NAMALWA (cell line): ENCODE measurements around the gene SUPT6H.

ENCODE experiments used
- DNase-seq: peaks from one replicate; pipeline ENCODE4 v3.0.0-alpha.2; 2015; ENCODE audit warnings: low spot score

The SUPT6H gene

DNA sequence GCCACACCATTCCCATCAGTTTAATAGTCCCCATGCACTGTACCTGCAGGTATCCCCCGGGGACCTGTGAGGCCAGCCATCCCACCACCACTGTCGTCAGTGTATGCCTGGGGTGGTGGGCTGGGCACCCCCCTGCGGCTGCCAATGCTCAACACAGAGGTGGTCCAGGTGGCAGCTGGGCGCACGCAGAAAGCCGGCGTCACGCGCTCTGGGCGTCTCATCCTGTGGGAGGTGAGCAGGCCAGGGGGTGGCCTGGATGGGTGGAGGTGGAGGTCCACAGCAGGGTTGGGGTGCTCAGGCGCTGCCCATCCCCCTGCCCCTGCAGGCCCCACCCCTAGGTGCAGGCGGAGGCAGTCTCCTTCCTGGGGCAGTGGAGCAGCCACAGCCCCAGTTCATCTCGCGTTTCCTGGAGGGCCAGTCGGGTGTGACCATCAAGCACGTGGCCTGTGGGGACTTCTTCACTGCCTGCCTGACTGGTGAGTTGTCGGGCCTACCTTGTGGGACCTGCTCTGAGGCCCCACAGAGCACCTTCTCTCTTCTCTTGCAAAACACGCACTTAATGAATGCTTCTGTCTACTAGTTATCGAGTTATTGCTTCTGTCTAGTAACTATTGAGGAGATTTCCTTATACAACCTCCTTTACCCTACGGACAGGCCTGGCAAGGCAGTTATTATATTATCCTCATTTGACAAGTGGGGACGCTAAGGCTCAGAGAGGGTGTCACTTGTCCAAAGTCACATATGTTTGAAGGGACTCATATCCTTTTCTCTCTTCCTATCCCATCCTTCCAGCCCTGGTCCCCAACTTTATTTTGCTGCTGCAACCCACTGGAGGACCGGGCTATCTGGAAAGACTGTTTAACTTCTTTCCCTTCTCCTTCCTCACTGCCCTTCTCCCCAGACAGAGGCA is 76.0 kb downstream of the SUPT6H start:
- DNase-seq = peak; percentile 93

DNA sequence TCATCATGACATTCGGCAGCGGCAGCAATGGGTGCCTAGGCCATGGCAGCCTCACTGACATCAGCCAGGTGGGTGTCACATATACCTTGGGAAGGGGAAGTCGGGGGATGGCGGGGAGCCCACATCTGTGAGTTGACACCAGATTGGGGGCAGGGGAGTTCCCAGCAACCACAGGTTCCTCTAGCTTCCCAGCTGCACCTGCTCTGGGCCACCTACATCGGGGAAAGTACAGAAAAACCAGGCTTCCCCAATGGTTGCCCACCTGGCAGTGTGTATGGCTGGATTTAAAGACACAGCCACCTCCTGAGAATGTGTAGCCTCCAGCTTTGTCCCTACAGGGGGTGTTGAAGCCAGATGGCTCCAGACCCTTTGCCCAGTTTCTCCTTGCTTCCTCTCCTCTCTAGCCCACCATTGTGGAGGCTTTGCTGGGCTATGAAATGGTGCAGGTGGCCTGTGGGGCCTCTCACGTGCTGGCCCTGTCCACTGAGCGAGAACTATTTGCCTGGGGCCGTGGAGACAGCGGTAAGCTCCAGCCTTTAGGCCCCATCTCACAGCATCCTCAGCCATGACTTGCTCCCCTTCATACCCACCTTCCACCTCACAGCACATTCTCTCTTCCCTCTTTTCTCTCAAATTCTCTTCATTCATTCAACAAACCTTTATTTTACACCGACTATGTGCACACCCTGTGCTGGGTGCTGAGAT is 76.8 kb downstream of the SUPT6H start:
- DNase-seq = peak; percentile 87

DNA sequence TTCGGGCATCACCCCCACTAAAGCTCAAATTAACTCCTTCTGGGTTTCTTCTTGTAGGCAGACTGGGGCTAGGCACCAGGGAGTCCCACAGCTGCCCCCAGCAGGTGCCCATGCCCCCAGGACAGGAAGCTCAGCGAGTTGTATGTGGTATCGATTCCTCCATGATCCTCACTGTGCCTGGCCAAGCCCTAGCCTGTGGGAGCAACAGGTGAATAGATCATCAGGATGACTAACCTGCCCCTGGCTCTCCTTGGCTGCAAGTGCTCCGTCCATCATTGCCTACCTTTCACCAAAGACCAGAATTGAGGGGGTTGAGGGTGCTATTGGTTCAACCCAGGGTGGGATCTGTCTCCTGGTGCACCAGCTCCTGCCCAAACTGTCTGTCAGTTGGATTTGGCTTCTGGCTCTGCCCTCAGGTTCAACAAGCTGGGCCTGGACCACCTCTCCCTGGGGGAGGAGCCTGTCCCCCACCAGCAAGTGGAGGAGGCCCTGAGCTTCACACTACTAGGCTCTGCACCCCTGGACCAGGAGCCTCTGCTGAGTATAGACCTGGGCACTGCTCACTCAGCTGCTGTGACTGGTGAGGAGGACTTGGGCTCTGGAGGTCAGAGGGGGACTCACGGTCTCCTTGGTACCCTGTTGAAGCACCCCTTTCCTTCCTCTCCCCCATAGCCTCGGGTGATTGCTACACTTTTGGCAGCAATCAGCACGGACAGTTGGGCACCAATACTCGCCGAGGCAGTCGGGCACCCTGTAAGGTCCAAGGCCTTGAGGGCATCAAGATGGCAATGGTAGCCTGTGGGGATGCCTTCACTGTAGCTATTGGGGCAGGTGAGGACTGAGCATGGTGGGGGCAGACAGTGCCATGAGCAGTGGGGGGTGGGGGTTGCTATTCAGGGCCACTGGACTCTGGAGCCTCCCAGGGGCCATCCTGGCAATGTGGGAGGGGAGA is 78.7 kb downstream of the SUPT6H start:
- DNase-seq = no peak

DNA sequence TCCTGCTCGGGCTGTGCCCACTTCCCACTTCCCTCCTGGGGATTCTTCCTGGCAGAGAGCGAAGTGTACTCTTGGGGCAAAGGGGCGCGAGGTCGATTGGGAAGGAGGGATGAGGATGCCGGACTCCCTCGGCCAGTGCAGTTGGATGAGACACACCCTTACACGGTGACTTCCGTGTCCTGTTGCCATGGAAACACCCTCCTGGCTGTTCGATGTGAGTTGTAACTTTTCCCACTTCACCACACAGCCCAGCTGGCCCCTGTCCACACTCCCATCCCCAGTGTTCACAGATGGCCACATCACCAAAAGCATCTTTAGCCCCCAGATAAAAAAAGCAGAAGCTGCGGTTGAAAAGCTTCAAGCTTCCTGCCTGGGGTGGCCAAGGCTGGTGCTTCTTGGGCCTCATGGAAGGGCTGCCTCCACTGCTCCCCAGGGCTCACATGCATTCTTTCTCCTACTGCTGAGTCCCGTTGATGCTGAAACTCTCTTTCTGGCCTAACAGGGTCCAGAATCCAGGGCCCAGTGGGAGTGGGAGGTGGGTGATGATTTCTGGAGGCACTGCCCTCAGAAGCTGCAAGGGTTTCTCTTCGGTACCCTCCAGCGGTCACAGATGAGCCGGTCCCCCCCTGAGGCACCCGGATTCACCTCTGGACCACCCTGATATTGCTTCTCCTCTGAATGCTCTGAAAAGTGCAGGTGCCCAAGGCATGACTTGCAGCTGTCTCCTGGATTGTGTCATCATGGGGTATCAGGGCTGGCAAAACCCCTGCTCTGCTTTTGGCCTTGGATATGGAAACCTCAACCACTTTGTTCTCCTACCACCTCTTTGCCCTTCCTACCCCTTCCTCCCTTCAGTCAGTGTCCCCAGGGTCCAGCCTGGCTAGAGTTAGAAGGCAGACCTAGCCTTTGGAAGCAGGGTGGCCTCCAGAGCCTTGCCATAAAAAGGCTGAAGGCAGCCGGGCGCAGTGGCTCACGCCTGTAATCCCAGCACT is 79.6 kb downstream of the SUPT6H start:
- peak; percentile 92 for DNase-seq

DNA sequence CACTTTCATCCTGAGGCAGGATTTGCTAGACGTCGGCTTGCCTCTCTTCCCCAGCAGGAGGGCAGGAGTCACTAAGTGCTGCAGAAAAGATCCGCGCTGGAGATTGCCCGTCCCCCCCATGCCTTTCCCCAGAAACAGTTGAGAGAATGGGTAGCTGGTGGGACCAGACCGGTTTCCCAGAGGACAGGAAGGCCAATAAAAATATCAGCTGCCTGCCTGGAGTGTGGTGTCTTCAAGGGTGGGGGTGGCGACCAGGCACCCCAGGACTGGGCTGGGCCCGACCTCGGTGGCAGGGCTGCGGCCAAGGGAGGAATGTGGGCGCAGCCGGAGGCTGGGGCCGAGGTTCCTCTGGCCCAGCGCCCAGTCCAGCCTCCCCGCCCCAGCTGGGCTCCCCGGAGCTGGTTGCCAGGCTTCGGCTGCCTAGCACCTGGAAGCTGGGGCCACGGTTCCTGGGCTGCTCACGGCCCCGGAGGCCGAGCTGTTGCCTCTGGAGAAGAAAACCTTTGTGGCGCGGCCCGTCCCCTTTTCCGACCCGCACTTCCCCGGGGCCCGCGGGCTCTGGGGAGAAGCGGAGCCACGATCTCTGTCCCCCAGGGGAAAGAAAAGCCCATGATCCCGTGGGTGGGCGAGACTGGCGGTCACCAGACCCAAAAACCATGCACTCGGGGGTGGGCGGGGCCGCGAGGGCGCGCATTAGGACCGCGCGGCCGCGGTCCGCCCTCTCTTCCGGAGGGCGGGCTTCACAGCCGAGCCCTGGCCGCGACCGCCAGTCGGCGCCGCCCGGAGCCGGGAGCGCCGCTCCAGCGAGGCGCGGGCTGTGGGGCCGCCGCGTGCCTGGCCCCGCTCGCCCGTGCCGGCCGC is 81.5 kb downstream of the SUPT6H start, which contains the start of gene TRAF4:
TRAF4 (plus strand) TSS at position 769 of the 861 bp plus-strand sequence. CDS start 102 bp downstream, outside the sequence.
- peak; percentile 92 for DNase-seq

DNA sequence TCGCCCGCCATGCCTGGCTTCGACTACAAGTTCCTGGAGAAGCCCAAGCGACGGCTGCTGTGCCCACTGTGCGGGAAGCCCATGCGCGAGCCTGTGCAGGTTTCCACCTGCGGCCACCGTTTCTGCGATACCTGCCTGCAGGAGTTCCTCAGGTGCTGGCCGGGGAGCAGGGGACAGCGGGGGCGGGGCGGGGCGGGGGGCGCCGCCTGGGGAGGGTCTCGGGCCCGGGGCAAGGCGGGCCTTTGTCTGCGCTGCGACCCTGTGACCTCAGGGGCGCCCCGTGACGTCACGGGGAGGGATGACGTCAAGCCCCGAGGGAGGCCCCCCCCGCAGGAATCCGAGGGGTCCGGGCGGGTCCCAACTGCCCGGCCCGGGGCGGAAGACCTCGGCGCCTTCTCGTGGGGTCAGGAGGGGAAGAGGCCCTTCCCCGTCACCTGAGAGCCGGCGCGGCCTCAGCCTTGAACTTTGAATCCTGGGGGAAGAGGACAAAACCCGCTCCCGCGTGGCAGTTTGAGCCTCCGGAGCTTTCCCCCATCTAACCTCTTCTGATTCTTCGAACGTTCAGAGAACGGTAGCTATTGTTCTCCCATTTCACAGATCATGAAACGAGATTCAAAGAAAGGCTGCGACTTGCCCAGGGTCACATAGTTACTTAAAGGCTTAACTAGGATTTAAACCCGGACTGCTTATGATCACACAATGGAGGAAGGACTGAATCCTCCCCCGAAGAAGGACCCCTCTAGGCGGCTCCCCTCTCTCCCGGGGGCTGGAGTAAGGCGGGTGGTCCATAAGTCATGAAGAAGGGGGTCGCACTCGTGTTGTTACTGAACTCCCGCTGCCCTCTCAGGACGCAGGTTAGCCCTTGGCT is 82.3 kb downstream of the SUPT6H start:
- peak; percentile 65 for DNase-seq

DNA sequence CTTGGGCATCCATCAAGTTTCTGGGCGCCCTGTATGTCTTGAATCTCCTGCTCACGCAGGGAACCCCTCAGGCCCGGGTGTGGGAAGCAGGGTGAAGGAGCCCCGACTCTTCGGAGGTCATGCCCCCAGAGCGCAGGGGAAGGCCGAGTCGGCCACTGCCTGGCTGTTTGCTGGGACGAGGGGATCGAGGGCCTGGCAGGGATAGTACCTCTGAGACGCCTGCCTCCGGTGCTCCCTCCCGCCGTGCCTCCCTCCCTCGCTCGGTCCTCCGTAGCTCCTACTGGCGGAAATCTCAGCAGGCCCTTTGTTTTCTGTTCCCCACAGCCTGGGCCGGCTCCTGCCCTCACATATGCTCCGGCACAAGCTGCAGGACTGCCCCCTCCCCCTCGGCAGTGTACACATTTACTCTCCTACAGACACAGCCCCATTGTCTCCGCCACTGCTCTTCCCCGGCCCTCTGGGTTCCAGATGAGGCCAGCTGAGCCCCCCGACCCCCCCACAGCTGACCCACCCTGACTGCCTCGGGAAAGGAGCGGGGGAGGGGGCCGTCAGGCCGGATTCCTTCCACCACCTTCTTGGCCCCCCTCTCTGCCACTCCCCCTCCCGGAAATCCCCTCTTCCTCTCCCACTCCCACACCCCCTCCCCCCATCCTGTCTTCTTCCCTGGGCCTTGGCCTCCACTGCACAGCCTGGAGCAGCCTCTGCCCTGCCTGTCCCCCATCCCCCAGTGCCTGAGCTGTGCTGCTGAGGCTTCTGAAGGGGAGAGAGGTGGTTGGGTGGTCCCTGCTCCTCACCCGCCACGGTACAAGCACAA is 83.2 kb downstream of the SUPT6H start:
- peak; percentile 56 for DNase-seq

DNA sequence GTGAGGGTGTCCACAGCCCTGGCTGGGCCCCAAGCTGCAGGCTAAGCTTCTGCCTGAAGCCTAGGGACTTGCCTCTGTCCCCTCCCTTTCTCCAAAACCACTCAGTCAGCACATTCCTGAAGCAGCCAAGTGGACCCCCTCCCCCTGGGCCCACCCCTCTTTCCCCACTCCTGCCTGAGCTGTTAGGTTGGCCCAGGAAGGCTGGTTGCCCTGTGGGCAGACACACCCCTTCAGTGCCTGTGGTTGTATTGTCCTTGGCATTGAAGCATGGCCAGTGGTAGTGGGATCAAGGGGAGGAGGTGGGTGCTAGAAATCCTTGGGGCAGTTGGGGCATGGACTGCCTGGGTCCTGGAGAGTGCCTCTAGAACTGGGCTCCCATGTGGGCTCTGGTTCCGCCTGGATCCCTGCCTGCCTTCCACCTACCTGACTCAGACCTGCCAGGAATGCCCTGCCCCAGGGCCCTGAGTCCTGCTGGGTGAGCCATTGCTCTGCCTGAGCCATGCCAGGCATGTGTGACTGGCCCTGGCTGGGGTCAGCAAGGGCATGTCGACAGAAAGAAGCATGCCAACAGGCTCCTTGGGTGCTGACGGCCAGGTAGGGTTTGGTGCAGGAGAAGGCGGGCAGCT is 83.9 kb downstream of the SUPT6H start:
- no peak for DNase-seq

DNA sequence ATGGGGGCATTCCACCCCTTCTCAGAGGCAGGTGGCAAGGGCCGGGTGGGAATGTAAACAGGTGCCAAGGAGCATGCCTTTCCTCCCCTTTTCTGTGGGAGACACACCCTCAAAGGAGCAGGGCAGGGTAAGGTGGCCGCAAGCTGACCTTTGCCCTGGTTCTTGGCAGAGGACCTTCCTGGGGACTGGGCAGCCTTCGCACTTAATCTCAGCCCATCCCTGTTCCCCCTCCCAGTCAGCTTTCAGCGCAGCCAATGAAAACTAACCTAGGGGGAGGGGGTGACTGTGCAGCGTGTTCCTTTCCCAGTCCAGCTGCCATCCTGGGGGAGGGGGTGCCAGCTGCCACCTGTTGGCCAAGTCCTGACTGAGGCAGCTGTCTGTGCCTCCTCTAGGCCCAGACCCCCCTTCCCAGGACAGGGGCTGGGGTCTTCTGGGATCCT is 84.6 kb downstream of the SUPT6H start:
- no peak for DNase-seq

DNA sequence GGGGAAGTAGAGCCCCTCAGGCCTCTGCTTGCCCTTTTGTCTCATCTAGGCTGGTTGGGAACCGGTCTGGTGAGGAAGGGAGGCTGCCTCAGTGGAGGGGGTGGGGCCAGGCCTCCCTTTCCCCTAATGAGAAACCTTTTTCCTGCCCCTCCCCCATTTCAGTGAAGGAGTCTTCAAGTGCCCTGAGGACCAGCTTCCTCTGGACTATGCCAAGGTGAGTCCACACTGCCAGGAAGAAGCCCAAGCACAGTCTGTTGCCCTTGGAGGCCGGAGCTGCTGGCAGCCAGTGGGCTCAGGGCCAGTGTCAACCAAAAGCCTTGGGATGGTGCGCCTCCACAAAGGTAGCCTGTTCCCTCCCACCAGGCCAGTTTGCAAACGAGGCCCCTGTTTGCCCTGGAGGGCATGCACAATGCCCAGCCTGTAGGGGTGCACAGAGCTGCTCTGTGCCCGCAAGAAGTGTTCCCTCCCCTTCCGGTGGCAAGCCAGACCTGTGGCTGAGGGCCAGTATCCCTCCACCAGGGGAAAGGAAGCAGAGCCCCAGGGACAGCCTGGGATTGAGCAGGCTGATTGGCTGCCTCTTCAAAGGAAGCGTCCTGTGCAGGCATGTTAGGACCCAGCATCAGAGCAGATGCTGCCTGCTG is 85.2 kb downstream of the SUPT6H start:
- DNase-seq = no peak

DNA sequence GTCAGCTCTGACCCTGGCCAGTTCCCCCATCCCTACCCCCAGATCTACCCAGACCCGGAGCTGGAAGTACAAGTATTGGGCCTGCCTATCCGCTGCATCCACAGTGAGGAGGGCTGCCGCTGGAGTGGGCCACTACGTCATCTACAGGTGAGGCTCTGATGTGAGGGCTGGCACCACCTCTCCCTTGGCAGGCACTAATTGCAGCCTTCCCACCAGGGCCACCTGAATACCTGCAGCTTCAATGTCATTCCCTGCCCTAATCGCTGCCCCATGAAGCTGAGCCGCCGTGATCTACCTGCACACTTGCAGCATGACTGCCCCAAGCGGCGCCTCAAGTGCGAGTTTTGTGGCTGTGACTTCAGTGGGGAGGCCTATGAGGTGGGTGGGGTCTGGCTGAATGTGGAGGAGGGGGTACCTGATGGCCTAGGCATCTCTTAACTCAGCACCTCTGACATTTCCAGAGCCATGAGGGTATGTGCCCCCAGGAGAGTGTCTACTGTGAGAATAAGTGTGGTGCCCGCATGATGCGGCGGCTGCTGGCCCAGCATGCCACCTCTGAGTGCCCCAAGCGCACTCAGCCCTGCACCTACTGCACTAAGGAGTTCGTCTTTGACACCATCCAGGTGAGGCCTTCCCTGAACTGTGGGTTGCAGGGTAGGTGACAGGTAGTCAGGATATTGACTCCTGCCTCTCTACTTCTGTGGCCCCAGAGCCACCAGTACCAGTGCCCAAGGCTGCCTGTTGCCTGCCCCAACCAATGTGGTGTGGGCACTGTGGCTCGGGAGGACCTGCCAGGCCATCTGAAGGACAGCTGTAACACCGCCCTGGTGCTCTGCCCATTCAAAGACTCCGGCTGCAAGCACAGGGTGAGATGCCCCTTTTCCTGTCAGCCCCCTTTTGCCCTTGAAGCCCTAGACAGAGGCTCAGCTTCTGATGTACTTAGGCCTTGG is 86.1 kb downstream of the SUPT6H start:
- no peak for DNase-seq

DNA sequence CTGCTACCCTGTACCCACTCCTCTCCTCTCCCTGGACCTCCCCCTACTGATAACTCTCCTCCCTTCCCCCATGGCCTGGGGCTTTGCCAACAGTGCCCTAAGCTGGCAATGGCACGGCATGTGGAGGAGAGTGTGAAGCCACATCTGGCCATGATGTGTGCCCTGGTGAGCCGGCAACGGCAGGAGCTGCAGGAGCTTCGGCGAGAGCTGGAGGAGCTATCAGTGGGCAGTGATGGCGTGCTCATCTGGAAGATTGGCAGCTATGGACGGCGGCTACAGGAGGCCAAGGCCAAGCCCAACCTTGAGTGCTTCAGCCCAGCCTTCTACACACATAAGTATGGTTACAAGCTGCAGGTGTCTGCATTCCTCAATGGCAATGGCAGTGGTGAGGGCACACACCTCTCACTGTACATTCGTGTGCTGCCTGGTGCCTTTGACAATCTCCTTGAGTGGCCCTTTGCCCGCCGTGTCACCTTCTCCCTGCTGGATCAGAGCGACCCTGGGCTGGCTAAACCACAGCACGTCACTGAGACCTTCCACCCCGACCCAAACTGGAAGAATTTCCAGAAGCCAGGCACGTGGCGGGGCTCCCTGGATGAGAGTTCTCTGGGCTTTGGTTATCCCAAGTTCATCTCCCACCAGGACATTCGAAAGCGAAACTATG is 87.0 kb downstream of the SUPT6H start:
- DNase-seq = no peak

DNA sequence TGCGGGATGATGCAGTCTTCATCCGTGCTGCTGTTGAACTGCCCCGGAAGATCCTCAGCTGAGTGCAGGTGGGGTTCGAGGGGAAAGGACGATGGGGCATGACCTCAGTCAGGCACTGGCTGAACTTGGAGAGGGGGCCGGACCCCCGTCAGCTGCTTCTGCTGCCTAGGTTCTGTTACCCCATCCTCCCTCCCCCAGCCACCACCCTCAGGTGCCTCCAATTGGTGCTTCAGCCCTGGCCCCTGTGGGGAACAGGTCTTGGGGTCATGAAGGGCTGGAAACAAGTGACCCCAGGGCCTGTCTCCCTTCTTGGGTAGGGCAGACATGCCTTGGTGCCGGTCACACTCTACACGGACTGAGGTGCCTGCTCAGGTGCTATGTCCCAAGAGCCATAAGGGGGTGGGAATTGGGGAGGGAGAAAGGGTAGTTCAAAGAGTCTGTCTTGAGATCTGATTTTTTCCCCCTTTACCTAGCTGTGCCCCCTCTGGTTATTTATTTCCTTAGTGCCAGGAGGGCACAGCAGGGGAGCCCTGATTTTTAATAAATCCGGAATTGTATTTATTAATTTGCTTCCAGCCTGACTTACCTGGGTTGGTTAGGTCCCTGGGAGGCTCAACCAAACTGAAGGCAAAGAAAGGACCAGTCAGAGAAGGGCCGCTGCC is 87.6 kb downstream of the SUPT6H start:
- no peak for DNase-seq

DNA sequence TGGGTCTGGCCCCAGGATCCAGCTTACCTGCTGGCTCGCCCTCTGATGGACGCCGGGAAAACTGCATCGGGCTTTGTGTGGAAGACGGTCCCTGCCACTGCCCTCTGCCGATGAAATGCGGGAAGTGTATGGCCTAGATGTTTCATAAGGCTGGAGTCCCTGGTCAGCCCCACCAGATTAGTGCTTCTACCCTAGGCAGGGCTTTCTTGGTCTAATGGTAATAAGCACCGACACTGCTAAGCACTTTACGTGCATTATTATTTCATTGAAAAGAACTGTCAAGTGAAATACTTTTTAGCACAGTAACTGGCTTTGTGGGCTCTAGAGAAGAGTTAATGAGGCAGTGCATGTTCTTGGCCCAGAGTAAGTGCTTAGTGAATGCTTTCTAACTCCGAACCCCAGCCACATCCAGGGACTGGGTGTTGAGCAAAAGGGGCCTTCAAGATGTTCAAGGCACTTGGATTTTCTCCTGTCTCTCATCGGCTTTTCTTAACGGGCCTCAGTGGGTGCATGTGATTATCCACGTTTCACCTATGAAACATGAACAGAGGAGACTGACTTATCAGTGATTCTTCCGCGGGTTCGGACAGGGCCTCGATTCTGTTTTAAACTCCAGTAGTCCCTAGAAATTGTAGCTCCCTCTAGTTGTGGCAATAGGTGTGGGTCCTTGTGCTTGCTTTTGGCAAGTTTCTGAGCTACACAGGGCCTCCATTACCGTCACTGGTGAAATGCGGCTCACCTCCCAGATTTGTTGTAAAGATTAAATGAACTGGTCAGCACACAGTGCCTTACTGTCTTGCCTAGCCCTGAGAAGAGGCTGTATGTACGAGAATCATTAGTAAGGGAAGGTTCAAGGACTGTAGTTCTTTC is 88.4 kb downstream of the SUPT6H start:
- DNase-seq = peak; percentile 94
